Fibroblast of lung (primary cell): ENCODE measurements around the gene ARL5C. TPM values are rescaled to one million over a fixed set of nuclear protein-coding genes. Genes with fewer than 3 reads are reported as not detected.
"Not testable (repeated sequence)": the region's sequence is repeated elsewhere in the genome, so short reads cannot be mapped to it uniquely, and the experiment has no call there.

Experiments
- DNase-seq, 2 donors: peaks; one replicate each; pipeline versions ENCODE4 v3.0.0 to v3.0.0-alpha.2; 2010; ENCODE audit warnings: low read depth in 2 of 2
- H2AFZ ChIP-seq: 2 replicates; pipeline ENCODE4 v1.5.1; 2012; ENCODE audit warnings: low read length, control low read depth, inconsistent platforms
- H3K27ac ChIP-seq: 2 replicates; pipeline ENCODE4 v1.5.1; 2011; ENCODE audit warnings: low read length, control low read depth; ENCODE audit not compliant: insufficient read depth
- H3K27me3 ChIP-seq: 2 replicates; pipeline ENCODE4 v1.5.1; 2011; ENCODE audit warnings: mild to moderate bottlenecking, low read length; ENCODE audit not compliant: control insufficient read depth, insufficient read depth
- H3K36me3 ChIP-seq: 2 replicates; pipeline ENCODE4 v1.5.1; 2011; ENCODE audit warnings: low read length; ENCODE audit not compliant: control insufficient read depth, insufficient read depth
- H3K4me1 ChIP-seq: 2 replicates; pipeline ENCODE4 v1.5.1; 2011; ENCODE audit warnings: low read length; ENCODE audit not compliant: control insufficient read depth, insufficient read depth; ENCODE audit errors: extremely low read depth
- H3K4me2 ChIP-seq: 2 replicates; pipeline ENCODE4 v1.5.1; 2011; ENCODE audit warnings: low read length, control low read depth; ENCODE audit not compliant: insufficient read depth; ENCODE audit errors: extremely low read depth
- H3K4me3 ChIP-seq, 4 experiments: fragments of 200-600 bp in 1 of 4; sonication (generic) in 1 of 4; replicated peaks in 1 of 4; 2 replicates each; pipeline ENCODE4 v1.5.1; 2011 to 2016; ENCODE audit warnings: low read length in 4 of 4, low read depth in 3 of 4, mild to moderate bottlenecking in 3 of 4, control low read depth in 2 of 4, inconsistent platforms in 1 of 4, mixed read lengths in 1 of 4; ENCODE audit not compliant: insufficient read depth in 1 of 4; ENCODE audit errors: control extremely low read depth in 1 of 4
- H3K79me2 ChIP-seq: 2 replicates; pipeline ENCODE4 v1.5.1; 2012; ENCODE audit warnings: mild to moderate bottlenecking, low read length, inconsistent platforms; ENCODE audit not compliant: control insufficient read depth, insufficient read depth
- H3K9ac ChIP-seq: 2 replicates; pipeline ENCODE4 v1.5.1; 2011; ENCODE audit warnings: mild to moderate bottlenecking, low read length, control low read depth; ENCODE audit not compliant: insufficient read depth
- H3K9me3 ChIP-seq: 2 replicates; pipeline ENCODE4 v1.5.1; 2012; ENCODE audit warnings: low read depth, low read length; ENCODE audit not compliant: control insufficient read depth, insufficient read depth
- H4K20me1 ChIP-seq: 2 replicates; pipeline ENCODE4 v1.5.1; 2011; ENCODE audit warnings: low read length; ENCODE audit not compliant: control insufficient read depth, insufficient read depth; ENCODE audit errors: extremely low read depth
- EZH2 ChIP-seq: IDR thresholded peaks from 2 replicates; pipeline ENCODE4 v1.5.1; 2012; ENCODE audit warnings: low read length, control low read depth, mild to moderate bottlenecking; ENCODE audit errors: missing control alignments
- polyA plus RNA-seq, 2 donors: library from polyadenylated mRNA; depleted of rRNA in 1 of 2; stranded (reverse) in 1 of 2; unstranded in 1 of 2; fragments of >200 nt; gene quantifications; 2 replicates each; pipeline ENCODE4 v1.2.1, GENCODE V29; 2011 to 2012; ENCODE audit warnings: missing spikeins in 1 of 2
- total RNA-seq: library from RNA; depleted of rRNA; stranded (reverse); fragments of >200 nt; gene quantifications from 2 replicates; pipeline ENCODE4 v1.2.1, GENCODE V29; 2014
- TF ChIP-seq, protein P1 (sequence below), 2 donors: IDR thresholded peaks in 1 of 2; conservative IDR thresholded peaks in 1 of 2; 1 replicate in 1 of 2; 2 replicates in 1 of 2; pipeline ENCODE4 v1.5.1; 2011 to 2012; ENCODE audit warnings: low read length in 2 of 2, control low read depth in 1 of 2, inconsistent platforms in 1 of 2, low read depth in 1 of 2, mild to moderate bottlenecking in 1 of 2

The ARL5C gene
- total and polyA plus RNA-seq, 2 donors (not counting 1 experiment from before 2014, with no cell fraction given), result not detected

DNA sequence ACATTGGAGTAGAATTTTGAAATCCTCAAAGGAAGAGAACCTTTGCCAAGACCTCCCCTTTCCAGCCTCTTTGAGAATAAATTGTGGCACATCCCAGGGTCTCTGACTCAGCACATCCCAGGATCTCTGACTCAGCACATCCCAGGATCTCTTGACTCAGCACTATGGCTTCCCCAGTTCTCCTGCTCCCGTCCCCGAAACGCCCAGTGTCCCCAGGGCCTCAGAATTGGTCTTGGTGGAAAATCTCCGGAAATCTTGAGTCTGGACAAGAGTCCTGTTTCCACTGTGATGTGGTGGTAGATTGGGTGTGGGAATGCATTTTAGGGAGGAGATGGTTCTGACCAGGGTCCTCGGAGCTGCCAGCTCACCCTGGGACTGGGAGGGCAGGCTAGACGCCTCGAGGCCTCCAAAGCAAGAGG is 33.8 kb downstream of the ARL5C start:
- H3K79me2 ChIP-seq, result no peaks in the 10 kb centered on the region
- DNase-seq, result peak; percentile 72 to 86
- H3K36me3 ChIP-seq, result no peaks in the 10 kb centered on the region
- no peak overlapping the region for H2AFZ ChIP-seq
- no peak overlapping the region for H3K27ac ChIP-seq
- no peak overlapping the region for H3K9ac ChIP-seq
- TF ChIP-seq, protein P1, sequence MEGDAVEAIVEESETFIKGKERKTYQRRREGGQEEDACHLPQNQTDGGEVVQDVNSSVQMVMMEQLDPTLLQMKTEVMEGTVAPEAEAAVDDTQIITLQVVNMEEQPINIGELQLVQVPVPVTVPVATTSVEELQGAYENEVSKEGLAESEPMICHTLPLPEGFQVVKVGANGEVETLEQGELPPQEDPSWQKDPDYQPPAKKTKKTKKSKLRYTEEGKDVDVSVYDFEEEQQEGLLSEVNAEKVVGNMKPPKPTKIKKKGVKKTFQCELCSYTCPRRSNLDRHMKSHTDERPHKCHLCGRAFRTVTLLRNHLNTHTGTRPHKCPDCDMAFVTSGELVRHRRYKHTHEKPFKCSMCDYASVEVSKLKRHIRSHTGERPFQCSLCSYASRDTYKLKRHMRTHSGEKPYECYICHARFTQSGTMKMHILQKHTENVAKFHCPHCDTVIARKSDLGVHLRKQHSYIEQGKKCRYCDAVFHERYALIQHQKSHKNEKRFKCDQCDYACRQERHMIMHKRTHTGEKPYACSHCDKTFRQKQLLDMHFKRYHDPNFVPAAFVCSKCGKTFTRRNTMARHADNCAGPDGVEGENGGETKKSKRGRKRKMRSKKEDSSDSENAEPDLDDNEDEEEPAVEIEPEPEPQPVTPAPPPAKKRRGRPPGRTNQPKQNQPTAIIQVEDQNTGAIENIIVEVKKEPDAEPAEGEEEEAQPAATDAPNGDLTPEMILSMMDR (conservative IDR thresholded peaks at IDR 0.05 in 1 of 2, IDR thresholded peaks at IDR 0.05 in 1 of 2; ENCODE audit: low read depth in 1 of 2, low read length in 2 of 2), result no peak
- H4K20me1 ChIP-seq, result no peaks in the 10 kb centered on the region
- no peak overlapping the region for H3K4me2 ChIP-seq
- H3K9me3 ChIP-seq, result no peaks in the 10 kb centered on the region
- no peaks in the 10 kb centered on the region for H3K27me3 ChIP-seq
- H3K4me1 ChIP-seq, result peaks cover 3% of the 10 kb centered on the region
- no peak overlapping the region for H3K4me3 ChIP-seq

DNA sequence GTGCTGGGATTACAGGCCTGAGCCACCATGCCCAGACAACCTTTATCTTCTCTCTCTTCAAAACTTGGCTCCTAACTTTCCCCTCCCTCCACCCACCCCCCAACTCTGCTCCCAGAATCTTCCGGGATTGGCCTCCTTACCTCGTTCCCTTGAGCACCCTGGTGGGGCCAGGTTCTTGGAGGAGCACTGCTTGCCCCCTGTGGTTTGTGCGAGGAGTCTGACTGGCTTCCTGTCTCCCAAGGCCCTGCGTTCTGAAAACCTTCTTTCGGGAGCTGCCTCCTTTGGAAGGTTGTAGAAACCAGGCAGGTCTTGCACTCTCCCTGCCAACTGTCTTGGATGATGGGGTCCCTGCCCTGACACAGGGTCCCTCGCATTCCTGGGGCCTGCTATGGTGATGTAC is 34.3 kb downstream of the ARL5C start:
- Histone ChIP-seq H3K4me3 (no peak overlapping the region), H3K27me3 (no peaks in the 10 kb centered on the region), H4K20me1 (no peaks in the 10 kb centered on the region), H3K4me1 (peaks cover 3% of the 10 kb centered on the region), H3K27ac (no peak overlapping the region), H3K36me3 (no peaks in the 10 kb centered on the region), H3K9me3 (no peaks in the 10 kb centered on the region), H2AFZ (no peak overlapping the region), H3K9ac (no peak overlapping the region), H3K79me2 (no peaks in the 10 kb centered on the region), H3K4me2 (no peak overlapping the region)
- TF ChIP-seq, protein P1 (conservative IDR thresholded peaks at IDR 0.05 in 1 of 2, IDR thresholded peaks at IDR 0.05 in 1 of 2; ENCODE audit: low read depth in 1 of 2, low read length in 2 of 2), result no peak
- no peak for TF ChIP-seq EZH2
- peak in 1 of 2 donors; percentile 30 for DNase-seq

DNA sequence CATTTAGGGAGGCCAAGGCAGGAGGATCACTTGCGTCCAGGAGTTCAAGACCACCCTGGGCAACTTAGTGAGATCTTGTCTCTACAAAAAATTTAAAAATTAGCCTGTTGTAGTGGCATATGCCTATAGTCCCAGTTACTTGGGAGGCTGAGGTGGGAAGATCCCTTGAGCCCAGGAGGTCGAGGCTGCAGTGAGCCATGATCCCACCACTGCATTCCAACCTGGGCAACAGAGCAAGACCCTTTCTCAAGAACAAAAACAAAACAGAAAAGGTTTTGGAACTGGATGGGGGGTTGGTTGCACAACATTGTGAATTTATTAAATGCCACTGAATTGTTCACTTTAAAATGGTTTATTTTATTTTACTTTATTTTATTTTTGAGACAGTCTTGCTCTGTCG is 35.8 kb downstream of the ARL5C start:
- no peak overlapping the region for H2AFZ ChIP-seq
- no peaks in the 10 kb centered on the region for H3K27me3 ChIP-seq
- DNase-seq, result no peak
- H4K20me1 ChIP-seq, result no peaks in the 10 kb centered on the region
- H3K4me2 ChIP-seq, result no peak overlapping the region
- TF ChIP-seq EZH2, result no peak
- no peak overlapping the region for H3K4me3 ChIP-seq
- H3K4me1 ChIP-seq, result peaks cover 3% of the 10 kb centered on the region
- no peaks in the 10 kb centered on the region for H3K79me2 ChIP-seq
- H3K27ac ChIP-seq, result no peak overlapping the region
- no peak overlapping the region for H3K9ac ChIP-seq
- H3K36me3 ChIP-seq, result no peaks in the 10 kb centered on the region
- no peaks in the 10 kb centered on the region for H3K9me3 ChIP-seq

DNA sequence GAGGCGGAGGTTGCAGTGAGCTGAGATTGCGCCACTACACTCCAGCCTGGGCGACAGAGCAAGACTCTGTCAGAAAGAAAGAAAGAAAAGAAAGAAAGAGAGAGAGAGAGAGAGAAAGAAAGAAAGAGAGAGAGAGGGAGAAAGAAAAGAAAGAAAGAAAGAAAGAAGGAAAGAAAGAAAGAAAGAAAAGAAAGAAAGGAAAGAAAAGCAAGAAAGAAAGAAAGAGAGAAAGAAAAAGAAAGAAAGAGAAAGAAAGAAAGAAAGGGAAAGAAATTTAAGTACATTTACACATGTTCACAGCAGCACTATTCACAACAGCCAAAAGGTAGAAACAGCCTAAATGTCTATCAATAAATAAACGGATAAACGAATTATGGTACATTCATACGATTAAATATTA is 36.4 kb downstream of the ARL5C start:
- not testable (repeated sequence) for H3K9ac ChIP-seq, H4K20me1 ChIP-seq, H3K27me3 ChIP-seq, H3K4me2 ChIP-seq, H2AFZ ChIP-seq, H3K79me2 ChIP-seq, H3K27ac ChIP-seq, H3K4me1 ChIP-seq, H3K4me3 ChIP-seq, H3K9me3 ChIP-seq, H3K36me3 ChIP-seq, DNase-seq
